Measurements from ENCODE around the gene SLC26A6.

The SLC26A6 gene

DNA sequence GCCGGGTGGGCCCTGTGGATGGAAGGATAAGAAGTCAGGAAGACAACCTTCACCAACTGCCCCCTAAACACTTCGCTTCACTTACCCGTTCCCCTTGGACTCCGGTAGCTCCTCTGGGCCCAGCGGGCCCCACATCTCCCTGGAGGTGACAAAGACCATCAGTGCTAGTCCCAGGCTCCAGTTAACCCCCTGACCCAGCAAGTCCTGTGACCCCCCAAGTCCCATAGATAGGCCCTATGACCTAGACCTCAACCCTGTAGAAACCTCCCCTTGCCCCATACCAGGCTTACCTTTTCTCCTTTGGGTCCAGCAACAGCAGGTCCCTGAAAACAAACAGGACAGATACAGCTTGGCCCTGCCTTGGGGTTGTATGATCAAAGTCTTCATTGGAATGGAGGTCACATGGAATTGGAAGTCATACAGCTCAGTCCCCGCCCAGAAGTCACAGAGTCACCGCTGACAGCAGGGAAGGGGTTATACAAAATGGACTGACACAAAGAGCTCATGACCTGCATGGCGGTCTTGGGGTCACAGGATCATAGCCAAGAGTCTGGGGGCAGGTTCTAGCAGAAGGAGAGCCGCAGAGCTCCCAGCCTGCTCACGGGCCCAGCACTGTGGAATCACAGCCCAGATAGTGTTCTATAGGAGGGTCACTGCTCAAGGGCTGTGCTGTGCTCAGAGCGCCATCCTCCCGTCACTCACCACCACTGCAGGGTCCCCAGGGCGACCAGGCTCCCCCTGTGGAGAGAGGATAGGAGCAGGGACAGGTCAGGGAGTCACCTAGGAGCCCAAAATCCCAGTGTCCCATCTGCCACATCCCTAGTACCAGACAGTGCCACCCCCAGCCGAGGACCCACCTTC, 53.4 kb downstream of the SLC26A6 start:
- no peak for DNase-seq (ENCODE audit: insufficient read length, low spot score)
- no peak for FAIRE-seq

- no peak for DNase-seq (ENCODE audit: insufficient read length, low spot score)
- FAIRE-seq: no peak
These were observed 58.6 kb downstream of the SLC26A6 start for GRCh38 chr3:48576647-48577046.

Measured in HTR-8/SVneo (cell line).